Karpas-422 (cell line): Measurements from ENCODE around the gene GOLGA6A. TPM values are rescaled to one million over a fixed set of nuclear protein-coding genes. Genes with fewer than 3 reads are reported as not detected.

Experiments
- DNase-seq: peaks from one replicate; pipeline ENCODE4 v3.0.0-alpha.2; 2015
- H2AFZ ChIP-seq: fragments of 200-600 bp; sonication (generic); 2 replicates; pipeline ENCODE4 v1.6.1; 2014; ENCODE audit warnings: antibody characterized with exemption, low read length, mixed read lengths
- H3K27ac ChIP-seq: fragments of 200-600 bp; sonication (generic); 2 replicates; pipeline ENCODE4 v1.5.1; 2014; ENCODE audit warnings: mild to moderate bottlenecking, low read length, moderate library complexity
- H3K27me3 ChIP-seq: fragments of 200-600 bp; sonication (generic); 2 replicates; pipeline ENCODE4 v1.6.1; 2014; ENCODE audit warnings: low read length, mixed read lengths
- H3K36me3 ChIP-seq: fragments of 200-600 bp; sonication (generic); 2 replicates; pipeline ENCODE4 v1.6.1; 2014; ENCODE audit warnings: low read length, mixed read lengths; ENCODE audit not compliant: insufficient read depth
- H3K4me1 ChIP-seq: fragments of 200-600 bp; sonication (generic); 2 replicates; pipeline ENCODE4 v1.6.1; 2014; ENCODE audit warnings: mild to moderate bottlenecking, low read length, mixed read lengths
- H3K4me2 ChIP-seq: fragments of 200-600 bp; sonication (generic); 2 replicates; pipeline ENCODE4 v1.6.1; 2014; ENCODE audit warnings: low read length, low read depth, mild to moderate bottlenecking; ENCODE audit not compliant: poor library complexity, severe bottlenecking
- H3K4me3 ChIP-seq: fragments of 200-600 bp; sonication (generic); 2 replicates; pipeline ENCODE4 v1.5.1; 2014; ENCODE audit warnings: mild to moderate bottlenecking, antibody characterized with exemption, low read length, mixed read lengths
- H3K79me2 ChIP-seq: fragments of 200-600 bp; sonication (generic); 2 replicates; pipeline ENCODE4 v1.6.1; 2014; ENCODE audit warnings: mild to moderate bottlenecking, low read length, mixed read lengths
- H3K9ac ChIP-seq: fragments of 200-600 bp; sonication (generic); 2 replicates; pipeline ENCODE4 v1.6.0; 2014; ENCODE audit warnings: low read length
- H3K9me2 ChIP-seq: fragments of 200-600 bp; sonication (generic), shearing (Covaris generic); replicated peaks from 2 replicates; pipeline ENCODE4 v1.6.0; 2014; ENCODE audit warnings: mild to moderate bottlenecking, low read length, moderate library complexity; ENCODE audit not compliant: insufficient read depth
- H3K9me3 ChIP-seq: fragments of 300-700, 200-600 bp; sonication (generic); 2 replicates; pipeline ENCODE4 v1.6.1; 2014; ENCODE audit warnings: low read length, mixed read lengths
- H4K20me1 ChIP-seq: fragments of 200-600 bp; sonication (generic); 2 replicates; pipeline ENCODE4 v1.6.1; 2014; ENCODE audit warnings: mild to moderate bottlenecking, antibody characterized with exemption, low read length, low read depth; ENCODE audit not compliant: insufficient read depth
- total RNA-seq: library from RNA; depleted of rRNA; stranded (reverse); fragments of >200 nt; shearing (Covaris generic); gene quantifications from 2 replicates; pipeline ENCODE4 v1.2.3, GENCODE V29; 2014; ENCODE audit warnings: low replicate concordance

GOLGA6A gene
- total RNA-seq, 1 experiment from 2014 or later = not detected

DNA sequence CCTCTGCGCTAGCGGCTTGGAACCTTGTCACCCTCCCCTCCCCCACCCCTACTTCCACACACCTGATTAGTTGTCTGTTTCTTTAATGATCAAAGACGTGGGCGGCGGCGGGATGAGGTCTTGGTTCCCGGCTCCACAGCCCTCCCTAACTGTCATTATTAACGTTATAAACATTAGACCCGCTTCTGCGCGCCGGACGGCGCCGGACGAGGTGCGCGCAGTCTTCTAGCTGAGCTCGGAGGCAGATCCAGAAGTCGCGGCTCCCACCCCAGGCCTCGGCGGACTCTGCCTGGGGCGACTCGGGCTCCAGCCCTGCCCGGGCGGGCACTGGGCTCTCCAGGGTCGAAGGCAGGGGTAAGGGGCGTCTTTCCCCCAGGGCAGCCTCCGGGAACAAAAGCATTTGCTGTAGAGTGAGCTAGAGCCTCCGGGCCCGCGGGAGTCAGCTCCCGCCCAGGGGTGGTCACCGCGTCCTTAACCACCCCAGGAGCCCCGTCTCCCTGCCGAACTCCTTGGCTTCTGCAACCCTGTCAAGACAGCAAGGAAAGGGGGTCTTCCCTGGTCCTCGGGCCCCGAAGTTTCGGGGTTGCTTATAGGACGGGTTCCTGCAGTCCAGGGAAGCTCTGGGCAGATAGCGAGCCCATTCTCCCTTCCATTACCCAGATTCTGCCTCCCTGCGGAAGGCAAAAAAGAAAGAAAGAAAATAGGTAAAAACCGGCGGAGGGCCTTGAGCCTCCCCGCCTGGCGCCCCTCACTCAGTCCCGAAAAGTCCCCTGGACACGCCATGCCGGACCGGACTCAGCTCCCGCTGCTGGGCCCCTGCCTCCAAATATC, 45.8 kb upstream of the GOLGA6A start:
- Histone ChIP-seq H3K27me3 (no peaks in the 10 kb centered on the region), H3K27ac (no peak overlapping the region), H3K9me3 (no peaks in the 10 kb centered on the region), H3K79me2 (no peaks in the 10 kb centered on the region), H3K4me2 (no peak overlapping the region), H3K36me3 (no peaks in the 10 kb centered on the region), H4K20me1 (no peaks in the 10 kb centered on the region), H3K4me3 (no peak overlapping the region), H3K4me1 (no peaks in the 10 kb centered on the region; the same call in 1 of the 2 replicates), H3K9ac (no peak overlapping the region), H3K9me2 (no peaks in the 10 kb centered on the region), H2AFZ (no peak overlapping the region)
- no peak for DNase-seq

- DNase-seq = peak; percentile 93
- Histone ChIP-seq H3K4me3 (no peak overlapping the region), H3K9me3 (no peaks in the 10 kb centered on the region), H3K9me2 (no peaks in the 10 kb centered on the region), H3K4me2 (no peak overlapping the region), H2AFZ (no peak overlapping the region), H3K27me3 (no peaks in the 10 kb centered on the region), H3K36me3 (no peaks in the 10 kb centered on the region), H3K4me1 (peaks cover 7% of the 10 kb centered on the region), H3K9ac (no peak overlapping the region), H3K27ac (no peak overlapping the region), H3K79me2 (no peaks in the 10 kb centered on the region), H4K20me1 (no peaks in the 10 kb centered on the region)
Measured at GRCh38 chr15:74127255-74127953, 45.1 kb upstream of the GOLGA6A start.

DNA sequence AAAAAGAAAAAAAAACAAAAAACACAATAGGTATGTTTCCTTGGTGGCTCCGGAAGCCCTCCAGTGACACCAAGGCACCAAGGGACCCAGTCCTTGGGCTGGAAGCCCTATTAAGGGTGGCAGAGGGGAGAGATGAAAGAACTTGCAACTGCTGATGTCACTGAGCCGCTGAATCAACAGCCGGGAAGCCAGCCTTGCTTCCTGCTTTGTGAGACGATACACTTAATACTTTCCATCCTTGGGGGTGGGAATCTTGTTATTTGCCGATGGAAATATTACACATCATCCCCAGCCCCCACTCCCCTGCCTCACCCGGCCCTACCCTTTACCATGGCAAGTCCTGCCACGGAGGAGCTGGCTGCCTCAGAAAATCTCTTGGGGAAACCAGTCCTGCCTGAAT, 42.4 kb upstream of the GOLGA6A start:
- H3K36me3 ChIP-seq = no peaks in the 10 kb centered on the region
- no peak overlapping the region for H2AFZ ChIP-seq
- H3K27me3 ChIP-seq = no peaks in the 10 kb centered on the region
- H4K20me1 ChIP-seq = no peaks in the 10 kb centered on the region
- no peaks in the 10 kb centered on the region for H3K9me3 ChIP-seq
- H3K27ac ChIP-seq = no peak overlapping the region
- no peak overlapping the region for H3K9ac ChIP-seq
- H3K9me2 ChIP-seq = no peaks in the 10 kb centered on the region
- no peak for DNase-seq
- no peaks in the 10 kb centered on the region for H3K79me2 ChIP-seq
- peaks cover 11% of the 10 kb centered on the region for H3K4me1 ChIP-seq
- H3K4me3 ChIP-seq = no peak overlapping the region
- H3K4me2 ChIP-seq = no peak overlapping the region

DNA sequence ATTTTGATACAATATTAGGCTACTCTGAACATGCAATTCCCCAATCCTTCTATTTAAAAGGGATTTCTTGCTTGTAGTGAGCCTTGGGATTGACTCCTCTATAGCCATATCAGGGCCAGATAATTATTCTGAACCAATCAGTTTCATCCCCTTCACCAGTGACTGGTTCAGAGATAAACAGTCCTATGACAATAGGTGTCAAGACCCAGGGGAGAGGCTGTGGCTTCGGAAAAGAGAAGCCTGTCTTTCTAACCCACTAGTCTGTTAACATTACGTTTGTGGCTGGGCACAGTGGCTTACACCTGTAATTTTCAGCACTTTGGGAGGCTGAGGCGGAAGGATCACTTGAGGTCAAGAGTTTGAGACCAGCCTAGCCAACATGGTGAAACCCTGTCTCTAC, 41.8 kb upstream of the GOLGA6A start:
- Histone ChIP-seq H3K79me2 (no peaks in the 10 kb centered on the region), H3K4me1 (peaks cover 11% of the 10 kb centered on the region), H3K4me2 (no peak overlapping the region), H3K27me3 (no peaks in the 10 kb centered on the region), H3K9me2 (no peaks in the 10 kb centered on the region), H3K36me3 (no peaks in the 10 kb centered on the region), H3K27ac (no peak overlapping the region), H3K9me3 (no peaks in the 10 kb centered on the region), H3K4me3 (no peak overlapping the region), H3K9ac (no peak overlapping the region), H4K20me1 (no peaks in the 10 kb centered on the region), H2AFZ (no peak overlapping the region)
- DNase-seq = no peak

GRCh38 chr15:74123658-74124057, 41.3 kb upstream of the GOLGA6A start:
- Histone ChIP-seq H3K27ac (no peak overlapping the region), H4K20me1 (no peaks in the 10 kb centered on the region), H3K4me3 (no peak overlapping the region), H3K9me3 (no peaks in the 10 kb centered on the region), H3K4me2 (no peak overlapping the region), H3K4me1 (peaks cover 11% of the 10 kb centered on the region), H3K9me2 (no peaks in the 10 kb centered on the region), H3K79me2 (no peaks in the 10 kb centered on the region), H3K36me3 (no peaks in the 10 kb centered on the region), H2AFZ (no peak overlapping the region), H3K27me3 (no peaks in the 10 kb centered on the region), H3K9ac (no peak overlapping the region)
- DNase-seq = no peak

DNA sequence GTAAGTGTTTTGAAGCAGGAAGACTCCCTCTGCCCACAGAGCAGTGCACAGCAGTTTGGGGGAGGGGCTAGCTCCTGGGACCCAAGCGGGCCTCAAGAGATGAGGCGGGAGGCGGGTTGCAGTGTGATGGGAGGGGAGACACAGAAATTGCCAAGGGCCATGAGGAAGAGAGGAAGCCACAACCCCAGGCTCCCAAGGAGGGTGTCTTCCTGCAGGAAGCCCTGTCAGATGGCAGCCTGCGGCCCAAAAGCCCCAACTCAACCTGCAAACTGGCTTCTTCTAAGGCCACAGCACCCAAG, 40.7 kb upstream of the GOLGA6A start:
- Histone ChIP-seq H3K9me3 (no peaks in the 10 kb centered on the region), H3K4me1 (peaks cover 11% of the 10 kb centered on the region), H3K4me3 (no peak overlapping the region), H3K9me2 (no peaks in the 10 kb centered on the region), H3K9ac (no peak overlapping the region), H3K27me3 (no peaks in the 10 kb centered on the region), H3K4me2 (no peak overlapping the region), H4K20me1 (no peaks in the 10 kb centered on the region), H2AFZ (no peak overlapping the region), H3K27ac (no peak overlapping the region), H3K79me2 (no peaks in the 10 kb centered on the region), H3K36me3 (no peaks in the 10 kb centered on the region)
- DNase-seq = no peak

DNA sequence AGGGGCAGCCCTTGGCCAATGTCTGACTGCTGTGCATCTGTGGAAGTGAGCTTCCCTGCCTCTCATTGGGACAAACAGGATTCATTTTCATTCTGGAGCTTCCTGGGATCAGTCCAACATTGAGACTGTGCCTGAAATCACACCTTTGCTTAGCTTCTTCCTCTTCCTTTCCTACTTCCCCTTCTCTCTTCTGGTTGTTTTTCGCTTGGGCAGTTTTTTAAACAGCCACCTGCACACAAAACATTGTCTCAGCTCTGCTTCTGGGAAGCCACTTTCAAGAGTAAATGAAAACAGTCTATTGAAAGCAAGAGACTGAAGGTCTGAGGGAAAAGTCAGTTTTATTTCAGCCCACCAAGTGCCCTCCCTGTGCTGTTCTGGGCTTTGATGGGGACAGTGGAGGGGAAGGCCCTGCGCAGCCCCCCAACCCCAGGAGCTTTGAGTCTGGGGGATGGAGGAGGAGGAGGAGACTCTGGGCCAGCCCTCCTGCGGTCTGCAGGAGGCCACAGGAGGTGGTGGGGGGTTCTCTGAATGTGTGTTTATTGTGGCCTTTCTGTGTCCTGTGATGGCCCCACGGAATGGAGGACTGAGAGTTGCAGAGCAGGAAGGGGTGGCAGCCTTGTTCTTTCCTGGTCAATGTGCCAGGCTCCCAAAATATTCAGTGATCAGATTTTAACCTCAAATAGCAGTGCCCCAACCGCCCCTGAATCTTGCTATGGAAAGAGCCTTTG, 40.2 kb upstream of the GOLGA6A start:
- Histone ChIP-seq H3K9me2 (no peaks in the 10 kb centered on the region), H3K27me3 (no peaks in the 10 kb centered on the region), H3K4me2 (no peak overlapping the region), H4K20me1 (no peaks in the 10 kb centered on the region), H3K79me2 (no peaks in the 10 kb centered on the region), H3K9ac (no peak overlapping the region), H3K9me3 (no peaks in the 10 kb centered on the region), H3K4me3 (no peak overlapping the region), H2AFZ (no peak overlapping the region), H3K4me1 (peaks cover 11% of the 10 kb centered on the region), H3K27ac (no peak overlapping the region), H3K36me3 (no peaks in the 10 kb centered on the region)
- DNase-seq = no peak

- H3K27ac ChIP-seq = no peak overlapping the region
- H3K4me1 ChIP-seq = peaks cover 11% of the 10 kb centered on the region
- no peak overlapping the region for H3K4me2 ChIP-seq
Measured at GRCh38 chr15:74121858-74122257, 39.5 kb upstream of the GOLGA6A start.

More at GRCh38 chr15:74121858-74122257, 39.5 kb upstream of the GOLGA6A start:
- no peak overlapping the region for H2AFZ ChIP-seq
- H3K27me3 ChIP-seq = no peaks in the 10 kb centered on the region
- H3K9me3 ChIP-seq = no peaks in the 10 kb centered on the region
- no peak overlapping the region for H3K4me3 ChIP-seq
- H3K79me2 ChIP-seq = no peaks in the 10 kb centered on the region
- H4K20me1 ChIP-seq = no peaks in the 10 kb centered on the region
- H3K9me2 ChIP-seq = no peaks in the 10 kb centered on the region
- H3K9ac ChIP-seq = no peak overlapping the region
- DNase-seq = no peak
- no peaks in the 10 kb centered on the region for H3K36me3 ChIP-seq
